H9 (cell line): ENCODE measurements around the gene CCL19. TPM values are rescaled to one million over a fixed set of nuclear protein-coding genes. Genes with fewer than 3 reads are reported as not detected.

ENCODE experiments used
- DNase-seq: peaks from one replicate; pipeline ENCODE4 v3.0.0-alpha.2; 2017
- H2AFZ ChIP-seq: one replicate; pipeline ENCODE4 v1.6.1; 2013; ENCODE audit warnings: mild to moderate bottlenecking, low read length, control low read depth, moderate library complexity
- H2AK5ac ChIP-seq: 2 replicates; pipeline ENCODE4 v1.6.1; 2013; ENCODE audit warnings: low read length, control low read depth, mixed read lengths; ENCODE audit not compliant: insufficient read length
- H2BK120ac ChIP-seq: one replicate; pipeline ENCODE4 v1.6.1; 2013; ENCODE audit warnings: low read depth, mild to moderate bottlenecking, low read length, control low read depth, inconsistent platforms; ENCODE audit not compliant: poor library complexity, severe bottlenecking
- H2BK12ac ChIP-seq: 2 replicates; pipeline ENCODE4 v1.6.1; 2013; ENCODE audit warnings: low read length, control low read depth, mixed read lengths, low read depth; ENCODE audit not compliant: insufficient read length
- H2BK15ac ChIP-seq: 2 replicates; pipeline ENCODE4 v1.6.1; 2013; ENCODE audit warnings: low read depth, low read length, control low read depth
- H2BK20ac ChIP-seq: one replicate; pipeline ENCODE4 v1.6.1; 2013; ENCODE audit warnings: low read depth, mild to moderate bottlenecking, low read length, control low read depth, inconsistent platforms; ENCODE audit not compliant: poor library complexity, severe bottlenecking
- H2BK5ac ChIP-seq: 2 replicates; pipeline ENCODE4 v1.6.1; 2013; ENCODE audit warnings: low read length, control low read depth, mixed read lengths; ENCODE audit not compliant: insufficient read length
- H3K14ac ChIP-seq: 2 replicates; pipeline ENCODE4 v1.6.1; 2013; ENCODE audit warnings: low read length, control low read depth; ENCODE audit not compliant: insufficient read depth
- H3K18ac ChIP-seq: 2 replicates; pipeline ENCODE4 v1.6.1; 2013; ENCODE audit warnings: low read depth, mild to moderate bottlenecking, mixed read lengths, low read length, control low read depth; ENCODE audit not compliant: insufficient read length
- H3K23ac ChIP-seq: 2 replicates; pipeline ENCODE4 v1.6.1; 2013; ENCODE audit warnings: low read length, control low read depth, mixed read lengths, low read depth; ENCODE audit not compliant: insufficient read length
- H3K23me2 ChIP-seq: 2 replicates; pipeline ENCODE4 v1.6.1; 2013; ENCODE audit warnings: low read depth, mild to moderate bottlenecking, mixed read lengths, low read length, control low read depth; ENCODE audit not compliant: insufficient read length, poor library complexity, severe bottlenecking
- H3K27ac ChIP-seq: 2 replicates; pipeline ENCODE4 v1.5.1; 2013; ENCODE audit warnings: low read length, control low read depth, mixed read lengths, low read depth; ENCODE audit not compliant: insufficient read length
- H3K27me3 ChIP-seq: 2 replicates; pipeline ENCODE4 v1.6.1; 2013; ENCODE audit warnings: low read length, control low read depth, inconsistent platforms; ENCODE audit not compliant: insufficient read depth
- H3K4ac ChIP-seq: 2 replicates; pipeline ENCODE4 v1.6.1; 2013; ENCODE audit warnings: low read depth, mild to moderate bottlenecking, control low read depth, inconsistent platforms, low read length, moderate library complexity
- H3K4me1 ChIP-seq: 2 replicates; pipeline ENCODE4 v1.6.1; 2013; ENCODE audit warnings: low read length, control low read depth, inconsistent platforms; ENCODE audit not compliant: insufficient read depth
- H3K4me2 ChIP-seq: 2 replicates; pipeline ENCODE4 v1.6.1; 2013; ENCODE audit warnings: low read length, control low read depth, mixed read lengths; ENCODE audit not compliant: insufficient read length, insufficient read depth
- H3K56ac ChIP-seq: 2 replicates; pipeline ENCODE4 v1.6.1; 2013; ENCODE audit warnings: low read depth, mild to moderate bottlenecking, mixed read lengths, low read length, control low read depth; ENCODE audit not compliant: insufficient read length
- H3K79me1 ChIP-seq: 2 replicates; pipeline ENCODE4 v1.6.1; 2013; ENCODE audit warnings: low read depth, mild to moderate bottlenecking, moderate library complexity, low read length, control low read depth, inconsistent platforms; ENCODE audit not compliant: insufficient read depth, poor library complexity, severe bottlenecking
- H3K79me2 ChIP-seq: 2 replicates; pipeline ENCODE4 v1.6.1; 2013; ENCODE audit warnings: low read length, control low read depth, inconsistent platforms; ENCODE audit not compliant: insufficient read depth
- H3K9ac ChIP-seq: 2 replicates; pipeline ENCODE4 v1.6.1; 2013; ENCODE audit warnings: low read length, control low read depth, mixed read lengths; ENCODE audit not compliant: insufficient read length; ENCODE audit errors: extremely low read depth
- H3K9me3 ChIP-seq: one replicate; pipeline ENCODE4 v1.6.1; 2013; ENCODE audit warnings: low read depth, low read length, inconsistent platforms; ENCODE audit not compliant: control insufficient read depth
- H3T11ph ChIP-seq: one replicate; pipeline ENCODE4 v1.6.1; 2013; ENCODE audit warnings: mild to moderate bottlenecking, low read length, control low read depth, inconsistent platforms
- H4K20me1 ChIP-seq: one replicate; pipeline ENCODE4 v1.6.1; 2013; ENCODE audit not compliant: control insufficient read depth, insufficient read length, insufficient read depth
- H4K5ac ChIP-seq: 2 replicates; pipeline ENCODE4 v1.6.1; 2013; ENCODE audit warnings: low read depth, mild to moderate bottlenecking, mixed read lengths, low read length, control low read depth; ENCODE audit not compliant: insufficient read length
- H4K8ac ChIP-seq: replicated peaks from 2 replicates; pipeline ENCODE4 v1.6.1; 2013; ENCODE audit warnings: low read length, control low read depth, mixed read lengths, low read depth; ENCODE audit not compliant: insufficient read length
- H4K91ac ChIP-seq: 2 replicates; pipeline ENCODE4 v1.6.1; 2013; ENCODE audit warnings: low read depth, mild to moderate bottlenecking, moderate library complexity, mixed read lengths, low read length, control low read depth; ENCODE audit not compliant: insufficient read length
- H3K27ac Mint-ChIP-seq, 3 experiments: 2 replicates in 2 of 3; 3 replicates in 1 of 3; pipeline ENCODE4 v1.8.0; 2020 to 2021; ENCODE audit warnings: mixed read lengths in 3 of 3, mild to moderate bottlenecking in 1 of 3, moderate library complexity in 1 of 3
- H3K27me3 Mint-ChIP-seq: 2 replicates; pipeline ENCODE4 v1.8.0; 2021; ENCODE audit warnings: low read depth, mild to moderate bottlenecking, moderate library complexity, mixed read lengths
- H3K36me3 Mint-ChIP-seq, 3 experiments: 2 replicates in 2 of 3; 3 replicates in 1 of 3; pipeline ENCODE4 v1.8.0; 2020 to 2021; ENCODE audit warnings: low read depth in 3 of 3, mixed read lengths in 3 of 3; ENCODE audit not compliant: insufficient read depth in 1 of 3
- H3K4me1 Mint-ChIP-seq, 2 experiments: 2 replicates each; pipeline ENCODE4 v1.8.0; 2020; ENCODE audit warnings: mixed read lengths in 2 of 2
- H3K4me3 Mint-ChIP-seq, 2 experiments: 2 replicates in 1 of 2; 3 replicates in 1 of 2; pipeline ENCODE4 v1.8.0; 2020 to 2021; ENCODE audit warnings: mild to moderate bottlenecking in 2 of 2, mixed read lengths in 2 of 2, moderate library complexity in 1 of 2
- H3K9me3 Mint-ChIP-seq, 2 experiments: 2 replicates in 1 of 2; 3 replicates in 1 of 2; pipeline ENCODE4 v1.8.0; 2020; ENCODE audit warnings: mild to moderate bottlenecking in 2 of 2, mixed read lengths in 2 of 2, moderate library complexity in 1 of 2
- CTCF ChIP-seq: fragments of 200-600 bp; sonication (generic); conservative IDR thresholded peaks from 3 replicates; pipeline ENCODE4 v1.8.0; 2021; ENCODE audit warnings: antibody characterized with exemption, mild to moderate bottlenecking
- WGBS: extraction: QIAGEN DNeasy Blood & Tissue Kit; methylation state at CpG from one replicate; pipeline ENCODE4 v1.1.7; 2013; ENCODE audit warnings: missing lambda C conversion rate, low lambda C conversion rate, mixed read lengths; ENCODE audit not compliant: insufficient read length; ENCODE audit errors: extremely low coverage; 5-methylcytosine and 5-hydroxymethylcytosine counted together
- total RNA-seq: library from RNA; stranded (reverse); gene quantifications from 2 replicates; pipeline ENCODE4 v1.2.1, GENCODE V29; 2021

CCL19 gene
- total RNA-seq, 1 experiment from 2014 or later, result not detected

- Histone ChIP-seq H2BK120ac (no peak overlapping the region), H3K9ac (peak overlapping the region; percentile 69), H2BK12ac (no peak overlapping the region), H2BK20ac (no peak overlapping the region), H4K8ac (no peak overlapping the region), H2AFZ (no peak overlapping the region), H3K56ac (no peak overlapping the region), H3K9me3 (no peaks in the 10 kb centered on the region), H3K4me1 (no peaks in the 10 kb centered on the region), H3K27me3 (no peaks in the 10 kb centered on the region), H3K79me2 (no peaks in the 10 kb centered on the region), H4K20me1 (no peaks in the 10 kb centered on the region), H3K27ac (no peak overlapping the region), H3K4me2 (peak overlapping the region; percentile 54), H4K91ac (no peak overlapping the region), H2AK5ac (no peak overlapping the region), H2BK15ac (no peak overlapping the region), H3K23me2 (peaks cover 13% of the 10 kb centered on the region), H2BK5ac (no peak overlapping the region), H3K14ac (peak overlapping the region; percentile 83), H3K4ac (no peak overlapping the region; the same call in 1 of the 2 replicates), H4K5ac (no peak overlapping the region), H3T11ph (no peak overlapping the region), H3K79me1 (no peaks in the 10 kb centered on the region), H3K18ac (peak overlapping the region; percentile 71), H3K23ac (no peak overlapping the region)
- DNase-seq, result peak; percentile 95
- Mint-ChIP-seq H3K4me3 (peak overlapping the region; percentile 88 to 92), H3K27me3 (peaks cover 10% of the 10 kb centered on the region), H3K27ac (peak overlapping the region; percentile 95 to 99 (median 98); a peak in 6 of 7 replicates), H3K9me3 (peaks cover 10 to 13% of the 10 kb centered on the region in 2 experiments), H3K36me3 (peaks cover 24 to 27% (median 24%) of the 10 kb centered on the region in 3 experiments), H3K4me1 (peaks cover 7 to 8% of the 10 kb centered on the region in 2 experiments)
- WGBS, result no CpG with 5 or more reads among the region's 55 CpGs
- TF ChIP-seq CTCF, result no peak
These were observed 25.5 kb downstream of the CCL19 start for GRCh38 chr9:34665381-34666250.
